Activated CD4-positive, alpha-beta T cell treated with anti-CD3 and anti-CD28 coated beads for 24 hours (primary cell): Measurements from ENCODE around the gene TNFSF8.

ENCODE experiments used
- DNase-seq, 2 donors: peaks; one replicate each; pipeline ENCODE4 v3.0.0-alpha.2; 2020; ENCODE audit warnings: low read depth in 2 of 2

TNFSF8 gene

GRCh38 chr9:114930056-114930812 lies at the start of gene TNFSF8:
Gene TNFSF8, minus strand, starts transcription at chr9:114930591. Its CDS starts 288 bp downstream, at chr9:114930303.
- peak; percentile 61 to 75 for DNase-seq

- DNase-seq = no peak
Observed at GRCh38 chr9:114973216-114973615, 42.8 kb upstream of the TNFSF8 start.

- DNase-seq = no peak
Observed at GRCh38 chr9:114972510-114973136, 42.2 kb upstream of the TNFSF8 start.

GRCh38 chr9:114969269-114969668 lies 38.9 kb upstream of the TNFSF8 start:
- DNase-seq = no peak

- DNase-seq = no peak
Observed at GRCh38 chr9:114968671-114969070, 38.3 kb upstream of the TNFSF8 start.

- no peak for DNase-seq
Observed at GRCh38 chr9:114965564-114965963, 35.2 kb upstream of the TNFSF8 start.

GRCh38 chr9:114962809-114963208 lies 32.4 kb upstream of the TNFSF8 start:
- no peak for DNase-seq

GRCh38 chr9:114960276-114960675 lies 29.9 kb upstream of the TNFSF8 start:
- no peak for DNase-seq

- no peak for DNase-seq
Observed at GRCh38 chr9:114958844-114959235, 28.4 kb upstream of the TNFSF8 start.

GRCh38 chr9:114958021-114958843 lies 27.8 kb upstream of the TNFSF8 start:
- DNase-seq = peak; percentile 15 to 23

GRCh38 chr9:114957558-114957957 lies 27.2 kb upstream of the TNFSF8 start:
- DNase-seq = no peak

- no peak for DNase-seq
Observed at GRCh38 chr9:114954956-114955582, 24.7 kb upstream of the TNFSF8 start.

- DNase-seq = no peak
Observed at GRCh38 chr9:114953959-114954358, 23.6 kb upstream of the TNFSF8 start.

- no peak for DNase-seq
Observed at GRCh38 chr9:114953046-114953445, 22.7 kb upstream of the TNFSF8 start.

GRCh38 chr9:114950761-114951160 lies 20.4 kb upstream of the TNFSF8 start:
- no peak for DNase-seq

- no peak for DNase-seq
Observed at GRCh38 chr9:114947058-114947457, 16.7 kb upstream of the TNFSF8 start.

GRCh38 chr9:114945616-114946412 lies 15.4 kb upstream of the TNFSF8 start:
- DNase-seq = no peak

- no peak for DNase-seq
Observed at GRCh38 chr9:114941376-114941775, 11.0 kb upstream of the TNFSF8 start.

GRCh38 chr9:114938687-114939575 lies 8.5 kb upstream of the TNFSF8 start:
- DNase-seq = no peak

GRCh38 chr9:114937516-114937915 lies 7.1 kb upstream of the TNFSF8 start:
- DNase-seq = no peak
